ENCODE measurements around the gene HES6. TPM values are rescaled to one million over a fixed set of nuclear protein-coding genes. Genes with fewer than 3 reads are reported as not detected.

HES6 gene
- total and polyA plus RNA-seq, 2 of the 8 experiments (the other 6 are each of a cell fraction or from before 2014, with no cell fraction given): 32.6 to 36.3 TPM

DNA sequence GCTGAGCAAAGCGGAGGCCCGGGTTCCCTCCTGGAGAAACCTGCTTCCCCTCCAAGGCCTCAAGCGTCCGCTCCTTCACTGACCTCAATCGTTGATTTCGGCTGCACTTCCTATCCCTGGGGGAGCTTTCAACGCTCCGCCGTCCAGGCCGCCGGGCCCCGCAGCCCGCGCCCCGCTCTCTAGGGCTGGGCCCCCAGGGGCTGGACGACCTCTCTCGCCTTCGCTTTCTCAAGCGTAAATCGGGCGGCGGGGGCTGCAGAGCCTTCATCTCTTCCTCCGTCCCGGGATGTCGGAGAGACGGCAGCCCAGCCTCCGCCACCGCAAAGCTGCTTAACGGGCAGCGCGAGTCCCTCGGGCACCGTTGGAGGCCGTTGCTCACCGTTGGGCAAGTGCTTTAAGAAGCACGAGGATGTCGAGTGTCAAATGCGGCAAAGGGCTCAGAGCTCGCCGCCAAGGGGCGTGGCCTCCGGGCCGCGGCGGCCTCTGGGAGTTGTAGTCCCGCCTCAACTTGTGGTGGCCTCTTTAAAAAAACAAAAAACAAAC is 8.5 kb downstream of the HES6 start (continued):
- TF ChIP-seq TEAD4 (IDR thresholded peaks at IDR 0.05; ENCODE audit: low read depth, low read length): no peak
- TF ChIP-seq KDM4A (IDR thresholded peaks at IDR 0.05; ENCODE audit: low read depth, low read length, severe bottlenecking): peak; percentile 91
- peak; percentile 78 for TF ChIP-seq SIX5 (IDR thresholded peaks at IDR 0.05; ENCODE audit: low read depth, low read length)
- TF ChIP-seq SP4 (IDR thresholded peaks at IDR 0.05; ENCODE audit: low read length): peak; percentile 91
- no peak for TF ChIP-seq ASH2L (IDR thresholded peaks at IDR 0.05; ENCODE audit: low read length)
- TF ChIP-seq CBX5 (IDR thresholded peaks at IDR 0.05; ENCODE audit: low read depth, low read length): no peak
- TF ChIP-seq RXRA (IDR thresholded peaks at IDR 0.05; ENCODE audit: insufficient read depth, low read depth, low read length): no peak
- TF ChIP-seq TAF1 (IDR thresholded peaks at IDR 0.05; ENCODE audit: low read depth, low read length): peak; percentile 51; the same call in 1 of the 2 replicates
- TF ChIP-seq EZH2 (IDR thresholded peaks at IDR 0.05; ENCODE audit: low read depth, low read length, severe bottlenecking): peak; percentile 50
- TF ChIP-seq CREB1 (IDR thresholded peaks at IDR 0.05): peak; percentile 40; the same call in 1 of the 2 replicates
